Lower lobe of right lung (tissue), 2 donors: ENCODE measurements around the gene TRDMT1. TPM values are rescaled to one million over a fixed set of nuclear protein-coding genes. Genes with fewer than 3 reads are reported as not detected.
A peak's percentile ranks its signal among the peaks of the same experiment; 100 is the strongest.

ENCODE experiments used
- ATAC-seq, 2 donors: fragments of 200-7000 bp; cut with Tn5 transposase; one replicate each; pipeline ENCODE4 v1.9.1; 2020 to 2022; ENCODE audit warnings: mild to moderate bottlenecking in 2 of 2, moderate library complexity in 2 of 2
- DNase-seq: peaks from one replicate; pipeline ENCODE4 v3.0.0-alpha.2; 2020
- H3K27ac ChIP-seq: fragments of 200-600 bp; one replicate; pipeline ENCODE4 v1.8.0; 2022
- H3K27me3 ChIP-seq: fragments of 200-600 bp; one replicate; pipeline ENCODE4 v1.8.0; 2022; ENCODE audit warnings: low read depth
- H3K36me3 ChIP-seq: fragments of 200-600 bp; one replicate; pipeline ENCODE4 v1.8.0; 2022; ENCODE audit warnings: mild to moderate bottlenecking
- H3K4me1 ChIP-seq: fragments of 200-600 bp; one replicate; pipeline ENCODE4 v1.8.0; 2022
- H3K4me3 ChIP-seq: fragments of 200-600 bp; one replicate; pipeline ENCODE4 v1.8.0; 2022; ENCODE audit warnings: mild to moderate bottlenecking
- H3K9me3 ChIP-seq: fragments of 200-600 bp; one replicate; pipeline ENCODE4 v1.8.0; 2022
- CTCF ChIP-seq: fragments of 200-600 bp; IDR thresholded peaks from one replicate; pipeline ENCODE4 v1.8.0; 2022; ENCODE audit warnings: antibody characterized with exemption, mild to moderate bottlenecking
- intact Hi-C: fragments of 100-400 bp; cut with DNase I; formaldehyde crosslinking; loops from one replicate; pipeline ENCODE4 v1.11.0; 2022
- total RNA-seq: library from RNA; stranded (reverse); fragmentation: NEBNext Ultra II Directional; extraction: Animal tissue kit (Norgen Biotek cat#: 25700); gene quantifications from one replicate; pipeline ENCODE4 v1.2.1, GENCODE V29; 2021
- donor health status: DM: no; HTN: yes; CAD: no; lungs with severe emphysema.

The TRDMT1 gene
- total RNA-seq, 1 donor from 2014 or later = 7.9 TPM

- H3K9me3 ChIP-seq = no peaks in the 10 kb centered on the region
- no peaks in the 10 kb centered on the region for H3K36me3 ChIP-seq
- intact Hi-C loops = no loop called here
- TF ChIP-seq CTCF = no peak
- DNase-seq (no peak), ATAC-seq (peak in 1 of 2 donors; percentile 16)
- no peaks in the 10 kb centered on the region for H3K27me3 ChIP-seq
- H3K4me1 ChIP-seq = peaks cover 27% of the 10 kb centered on the region
- no peak overlapping the region for H3K4me3 ChIP-seq
- H3K27ac ChIP-seq = peak overlapping the region; percentile 83
Measured at GRCh38 chr10:17216901-17217395, 15.5 kb upstream of the TRDMT1 start.

- DNase-seq (peak; percentile 49), ATAC-seq (peak; percentile 89 to 94)
- intact Hi-C loops = no loop called here
- H3K27me3 ChIP-seq = no peaks in the 10 kb centered on the region
- peaks cover 27% of the 10 kb centered on the region for H3K4me1 ChIP-seq
- no peaks in the 10 kb centered on the region for H3K36me3 ChIP-seq
- no peak for TF ChIP-seq CTCF
- H3K4me3 ChIP-seq = no peak overlapping the region
- no peaks in the 10 kb centered on the region for H3K9me3 ChIP-seq
- peak overlapping the region; percentile 83 for H3K27ac ChIP-seq
Measured at GRCh38 chr10:17216217-17216900, 14.9 kb upstream of the TRDMT1 start.

DNA sequence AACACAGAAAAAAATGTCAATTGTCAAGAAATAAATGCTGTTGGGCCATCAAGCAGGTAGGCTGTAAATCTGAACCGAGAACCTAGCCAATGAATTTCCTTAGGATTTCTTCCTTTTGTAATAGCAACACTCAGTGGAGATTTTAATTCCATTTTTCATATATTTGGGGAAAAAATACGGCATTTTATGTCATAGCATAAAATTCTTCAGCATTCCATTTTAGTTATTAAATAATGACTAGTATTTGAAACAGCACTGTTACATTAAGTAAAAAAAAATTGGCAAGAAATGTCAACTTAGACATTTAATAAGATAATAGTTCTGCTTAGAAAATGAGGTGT lies 14.3 kb upstream of the TRDMT1 start:
- intact Hi-C loops = no loop called here
- ATAC-seq (no peak), DNase-seq (no peak)
- no peak for TF ChIP-seq CTCF
- H3K9me3 ChIP-seq = no peaks in the 10 kb centered on the region
- H3K4me3 ChIP-seq = no peak overlapping the region
- H3K27me3 ChIP-seq = no peaks in the 10 kb centered on the region
- no peaks in the 10 kb centered on the region for H3K36me3 ChIP-seq
- H3K4me1 ChIP-seq = peaks cover 27% of the 10 kb centered on the region
- H3K27ac ChIP-seq = peak overlapping the region; percentile 83

- peak; percentile 13 to 31 for ATAC-seq
Measured at GRCh38 chr10:17214971-17215781, 13.7 kb upstream of the TRDMT1 start.

GRCh38 chr10:17214526-17214925 lies 13.1 kb upstream of the TRDMT1 start:
- ATAC-seq = no peak
- no peaks in the 10 kb centered on the region for H3K36me3 ChIP-seq
- TF ChIP-seq CTCF = no peak
- intact Hi-C loops = no loop called here
- H3K4me1 ChIP-seq = peaks cover 27% of the 10 kb centered on the region
- peak overlapping the region; percentile 83 for H3K27ac ChIP-seq
- no peaks in the 10 kb centered on the region for H3K27me3 ChIP-seq
- H3K4me3 ChIP-seq = no peak overlapping the region
- no peaks in the 10 kb centered on the region for H3K9me3 ChIP-seq
- no peak for DNase-seq

More at GRCh38 chr10:17214971-17215781, 13.7 kb upstream of the TRDMT1 start:
- Histone ChIP-seq H3K4me1 (peaks cover 27% of the 10 kb centered on the region), H3K27me3 (no peaks in the 10 kb centered on the region), H3K4me3 (no peak overlapping the region), H3K9me3 (no peaks in the 10 kb centered on the region), H3K36me3 (no peaks in the 10 kb centered on the region), H3K27ac (peak overlapping the region; percentile 83)
- no peak for DNase-seq
- intact Hi-C loops = no loop called here
- TF ChIP-seq CTCF = no peak
